ENCODE measurements around the gene PIAS2.
"Not testable (repeated sequence)": the region's sequence is repeated elsewhere in the genome, so short reads cannot be mapped to it uniquely, and the experiment has no call there.

The PIAS2 gene, protein sequence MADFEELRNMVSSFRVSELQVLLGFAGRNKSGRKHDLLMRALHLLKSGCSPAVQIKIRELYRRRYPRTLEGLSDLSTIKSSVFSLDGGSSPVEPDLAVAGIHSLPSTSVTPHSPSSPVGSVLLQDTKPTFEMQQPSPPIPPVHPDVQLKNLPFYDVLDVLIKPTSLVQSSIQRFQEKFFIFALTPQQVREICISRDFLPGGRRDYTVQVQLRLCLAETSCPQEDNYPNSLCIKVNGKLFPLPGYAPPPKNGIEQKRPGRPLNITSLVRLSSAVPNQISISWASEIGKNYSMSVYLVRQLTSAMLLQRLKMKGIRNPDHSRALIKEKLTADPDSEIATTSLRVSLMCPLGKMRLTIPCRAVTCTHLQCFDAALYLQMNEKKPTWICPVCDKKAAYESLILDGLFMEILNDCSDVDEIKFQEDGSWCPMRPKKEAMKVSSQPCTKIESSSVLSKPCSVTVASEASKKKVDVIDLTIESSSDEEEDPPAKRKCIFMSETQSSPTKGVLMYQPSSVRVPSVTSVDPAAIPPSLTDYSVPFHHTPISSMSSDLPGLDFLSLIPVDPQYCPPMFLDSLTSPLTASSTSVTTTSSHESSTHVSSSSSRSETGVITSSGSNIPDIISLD

DNA sequence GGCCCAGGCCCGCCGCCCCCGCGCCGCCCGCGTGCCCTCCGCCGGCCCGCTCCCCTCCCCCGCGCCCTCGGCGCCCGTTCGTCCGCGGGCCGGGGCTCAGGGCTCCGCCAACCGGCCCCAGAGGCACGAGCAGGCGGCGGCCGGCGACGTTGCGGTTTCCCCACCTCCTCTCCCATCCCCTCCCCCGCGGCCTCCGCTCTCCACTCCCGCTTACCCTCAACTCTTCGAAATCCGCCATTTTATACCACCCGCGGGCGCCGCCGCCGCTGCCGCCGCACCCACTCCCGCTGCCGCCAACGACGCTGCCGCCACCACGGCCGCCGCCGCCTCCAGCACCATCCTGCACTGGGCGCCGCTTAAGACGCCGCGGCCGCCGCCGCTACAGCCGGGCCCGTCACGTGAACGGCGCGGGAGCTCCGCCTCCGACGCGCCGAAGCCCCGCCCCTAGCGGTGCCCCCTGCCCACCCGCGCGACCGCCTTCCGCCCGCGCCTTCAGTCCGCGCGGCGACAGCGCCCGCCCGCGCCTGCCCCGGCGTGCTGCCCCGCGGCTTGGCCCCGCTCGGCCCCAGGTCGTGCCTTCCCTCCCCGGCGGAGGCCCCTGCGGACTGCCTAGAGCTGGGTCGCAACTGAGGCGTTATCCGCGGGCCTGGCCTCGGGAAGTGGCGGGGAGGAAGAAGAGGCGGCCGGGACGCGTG, at the start of gene PIAS2, which contains the start of gene KATNAL2:
Gene PIAS2, minus strand, starts transcription at position 400 of the 695 bp plus-strand sequence. Its CDS starts 162 bp downstream, at position 238.
Gene KATNAL2, plus strand, starts transcription at position 495 of the 695 bp plus-strand sequence. CDS start 29,271 bp downstream, outside the sequence.
- H3K79me2 ChIP-seq (ENCODE audit: insufficient read depth, low read depth): peaks cover 46% of the 10 kb centered on the region
- peak within 1 kb of the TSS; percentile 93 for H3K9ac ChIP-seq
- H4K20me1 ChIP-seq (ENCODE audit: insufficient read depth): no peaks in the 10 kb centered on the region
- no peaks in the 10 kb centered on the region for H3K27me3 ChIP-seq (ENCODE audit: insufficient read depth, low read depth)
- H3K4me2 ChIP-seq: peak within 1 kb of the TSS; percentile 93
- TF ChIP-seq, protein P1, sequence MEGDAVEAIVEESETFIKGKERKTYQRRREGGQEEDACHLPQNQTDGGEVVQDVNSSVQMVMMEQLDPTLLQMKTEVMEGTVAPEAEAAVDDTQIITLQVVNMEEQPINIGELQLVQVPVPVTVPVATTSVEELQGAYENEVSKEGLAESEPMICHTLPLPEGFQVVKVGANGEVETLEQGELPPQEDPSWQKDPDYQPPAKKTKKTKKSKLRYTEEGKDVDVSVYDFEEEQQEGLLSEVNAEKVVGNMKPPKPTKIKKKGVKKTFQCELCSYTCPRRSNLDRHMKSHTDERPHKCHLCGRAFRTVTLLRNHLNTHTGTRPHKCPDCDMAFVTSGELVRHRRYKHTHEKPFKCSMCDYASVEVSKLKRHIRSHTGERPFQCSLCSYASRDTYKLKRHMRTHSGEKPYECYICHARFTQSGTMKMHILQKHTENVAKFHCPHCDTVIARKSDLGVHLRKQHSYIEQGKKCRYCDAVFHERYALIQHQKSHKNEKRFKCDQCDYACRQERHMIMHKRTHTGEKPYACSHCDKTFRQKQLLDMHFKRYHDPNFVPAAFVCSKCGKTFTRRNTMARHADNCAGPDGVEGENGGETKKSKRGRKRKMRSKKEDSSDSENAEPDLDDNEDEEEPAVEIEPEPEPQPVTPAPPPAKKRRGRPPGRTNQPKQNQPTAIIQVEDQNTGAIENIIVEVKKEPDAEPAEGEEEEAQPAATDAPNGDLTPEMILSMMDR (conservative IDR thresholded peaks at IDR 0.05; ENCODE audit: low read depth, low read length): no peak
- peaks cover 26% of the 10 kb centered on the region for H3K4me1 ChIP-seq (ENCODE audit: low read depth, poor library complexity, severe bottlenecking)
- peak within 1 kb of the TSS; percentile 82 for H3K27ac ChIP-seq
- H3K36me3 ChIP-seq (ENCODE audit: insufficient read depth): no peaks in the 10 kb centered on the region
- no peak within 1 kb of the TSS for H3K4me3 ChIP-seq (IDR thresholded peaks at IDR 0.05; ENCODE audit: insufficient read depth, low read depth, low read length)
- peak within 1 kb of the TSS; percentile 89 for H2AFZ ChIP-seq (ENCODE audit: low read depth)

DNA sequence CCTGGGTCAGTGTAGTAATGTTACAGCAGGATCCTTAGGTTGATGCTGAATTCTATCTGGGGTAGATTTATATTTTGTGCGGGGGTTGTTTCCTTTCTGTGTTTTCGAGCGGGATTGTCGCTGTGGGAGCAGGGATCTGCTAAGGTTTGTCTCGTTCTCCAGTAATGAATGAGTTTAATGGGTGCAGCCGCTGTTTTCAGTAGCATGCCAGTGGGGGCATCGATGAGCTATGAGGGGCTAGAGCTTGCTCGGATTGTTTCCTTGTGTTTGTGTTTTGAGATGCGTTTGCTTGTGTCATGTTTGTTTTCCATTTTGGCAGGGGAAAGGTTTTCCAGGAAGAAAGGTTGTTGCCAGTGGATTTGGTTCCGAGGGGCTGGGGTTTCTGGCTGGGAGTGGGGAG, 49.0 kb upstream of the PIAS2 start:
- not testable (repeated sequence) for H3K4me2 ChIP-seq; H3K27ac ChIP-seq; H3K4me3 ChIP-seq (IDR thresholded peaks at IDR 0.05; ENCODE audit: insufficient read depth, low read depth, low read length); H2AFZ ChIP-seq (ENCODE audit: low read depth); H3K9ac ChIP-seq; H3K79me2 ChIP-seq (ENCODE audit: insufficient read depth, low read depth); H3K4me1 ChIP-seq (ENCODE audit: low read depth, poor library complexity, severe bottlenecking); H3K27me3 ChIP-seq (ENCODE audit: insufficient read depth, low read depth); H3K36me3 ChIP-seq (ENCODE audit: insufficient read depth); H4K20me1 ChIP-seq (ENCODE audit: insufficient read depth)

DNA sequence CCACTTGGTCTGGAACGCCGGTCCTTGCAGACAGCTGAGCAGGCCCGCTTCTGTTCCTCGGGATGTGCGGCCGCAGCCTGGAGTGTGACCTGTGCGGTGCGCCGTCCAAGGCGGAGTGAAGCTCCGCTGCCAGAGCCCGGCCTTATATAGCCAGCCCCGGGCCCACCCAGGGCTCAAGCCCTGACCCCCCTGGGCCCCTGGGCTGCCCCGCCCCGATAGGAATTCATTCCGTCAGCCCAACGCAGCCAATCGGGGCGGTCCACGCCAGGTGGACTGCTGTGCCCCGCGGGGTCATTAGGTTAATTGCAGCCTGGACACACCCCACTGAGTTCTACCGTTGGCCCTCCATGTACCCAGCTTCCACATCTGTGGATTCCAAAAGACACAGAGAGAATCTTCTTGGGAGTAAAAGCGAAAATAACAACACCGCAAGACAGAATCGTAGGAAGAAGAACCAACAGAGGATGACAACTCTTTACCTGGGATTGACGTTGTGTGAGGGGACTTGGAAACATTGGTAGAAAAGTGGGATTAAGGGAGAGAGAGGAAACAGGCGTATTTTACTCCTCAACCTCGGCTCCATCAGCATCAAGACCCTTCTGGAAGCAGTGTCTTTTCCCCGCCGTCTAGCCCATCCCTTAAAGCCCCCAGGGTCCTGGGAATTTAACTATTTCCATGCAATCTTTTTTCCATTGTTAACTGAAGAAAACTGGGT, 47.4 kb upstream of the PIAS2 start:
- H3K4me2 ChIP-seq; H4K20me1 ChIP-seq (ENCODE audit: insufficient read depth); H3K79me2 ChIP-seq (ENCODE audit: insufficient read depth, low read depth); H3K4me3 ChIP-seq (IDR thresholded peaks at IDR 0.05; ENCODE audit: insufficient read depth, low read depth, low read length); H3K27ac ChIP-seq; H3K27me3 ChIP-seq (ENCODE audit: insufficient read depth, low read depth); H3K9ac ChIP-seq; H3K4me1 ChIP-seq (ENCODE audit: low read depth, poor library complexity, severe bottlenecking); H2AFZ ChIP-seq (ENCODE audit: low read depth); H3K36me3 ChIP-seq (ENCODE audit: insufficient read depth): not testable (repeated sequence)

DNA sequence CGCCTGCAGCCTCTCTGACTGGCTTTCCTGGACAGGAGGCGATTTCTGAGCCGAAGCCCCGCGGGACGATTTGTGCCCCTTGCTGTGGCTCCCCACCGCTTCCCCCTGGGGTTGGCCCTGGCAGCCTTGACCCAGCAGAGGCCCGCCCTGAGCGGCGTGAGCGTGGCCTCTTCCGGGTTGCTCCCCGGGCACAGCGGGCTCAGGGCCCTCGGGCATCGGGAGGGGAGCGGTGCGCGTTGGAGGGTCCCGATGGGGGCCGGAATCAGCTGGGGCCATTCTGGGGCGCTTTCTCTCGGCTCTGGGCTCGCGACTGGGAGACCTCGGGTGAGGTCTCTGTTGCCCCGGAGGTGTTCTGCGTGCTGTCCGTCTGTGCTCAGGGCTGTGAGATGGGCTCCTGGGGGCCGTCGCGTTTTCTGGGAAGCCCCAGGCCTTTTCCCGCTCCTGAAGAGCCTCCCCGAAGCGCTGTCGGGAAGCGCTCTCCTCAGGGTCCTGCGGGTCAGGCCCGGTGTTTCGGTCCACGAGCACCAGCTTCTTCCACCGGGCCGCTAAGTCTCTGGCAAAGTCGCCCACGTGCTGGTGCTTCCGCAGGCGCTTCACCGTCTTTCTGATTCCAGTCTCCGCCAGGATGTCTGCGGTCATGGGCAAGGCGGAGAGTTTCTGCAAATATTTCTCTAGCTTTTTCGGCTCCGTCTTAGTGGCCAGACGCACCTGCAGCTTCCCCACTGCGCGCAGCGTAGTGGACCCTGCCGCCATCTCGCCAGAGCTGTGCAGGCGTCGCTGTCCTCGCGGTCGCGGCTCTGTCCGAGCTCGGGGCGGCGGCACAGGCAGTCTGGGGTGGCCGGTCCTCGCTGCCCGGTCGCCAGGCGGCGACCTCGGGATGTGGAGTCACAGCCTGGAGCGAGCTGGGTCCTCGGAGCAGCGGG, 46.6 kb upstream of the PIAS2 start:
- H3K4me3 ChIP-seq (IDR thresholded peaks at IDR 0.05; ENCODE audit: insufficient read depth, low read depth, low read length); H3K36me3 ChIP-seq (ENCODE audit: insufficient read depth); H3K4me2 ChIP-seq; H2AFZ ChIP-seq (ENCODE audit: low read depth); H3K9ac ChIP-seq; H3K27me3 ChIP-seq (ENCODE audit: insufficient read depth, low read depth); H3K4me1 ChIP-seq (ENCODE audit: low read depth, poor library complexity, severe bottlenecking); H3K27ac ChIP-seq; H4K20me1 ChIP-seq (ENCODE audit: insufficient read depth); H3K79me2 ChIP-seq (ENCODE audit: insufficient read depth, low read depth): not testable (repeated sequence)

DNA sequence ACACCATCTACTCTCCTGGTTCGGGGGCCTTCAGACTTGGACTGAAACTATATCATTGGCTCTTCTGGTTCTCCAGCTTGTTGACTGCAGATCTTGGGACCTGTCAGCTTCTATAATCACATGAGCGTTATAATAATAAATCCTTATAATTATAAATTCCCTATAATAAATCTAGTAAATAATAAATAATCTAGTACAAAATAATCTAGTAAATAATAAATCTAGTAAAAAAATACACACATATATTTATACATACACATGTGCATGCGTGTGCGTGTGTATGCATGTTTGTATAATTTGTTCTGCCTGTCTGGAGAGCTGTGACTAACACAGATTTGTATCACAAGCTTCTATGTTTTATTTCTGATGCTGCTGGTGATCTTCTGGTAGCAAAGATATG, 40.9 kb upstream of the PIAS2 start:
- no peak overlapping the region for H3K4me3 ChIP-seq (IDR thresholded peaks at IDR 0.05; ENCODE audit: insufficient read depth, low read depth, low read length)
- no peak overlapping the region for H3K27ac ChIP-seq
- no peaks in the 10 kb centered on the region for H3K79me2 ChIP-seq (ENCODE audit: insufficient read depth, low read depth)
- H3K36me3 ChIP-seq (ENCODE audit: insufficient read depth): no peaks in the 10 kb centered on the region
- TF ChIP-seq, protein P1 (conservative IDR thresholded peaks at IDR 0.05; ENCODE audit: low read depth, low read length): no peak
- H3K27me3 ChIP-seq (ENCODE audit: insufficient read depth, low read depth): no peaks in the 10 kb centered on the region
- H3K9ac ChIP-seq: no peak overlapping the region
- no peaks in the 10 kb centered on the region; the same call in 1 of the 2 replicates for H4K20me1 ChIP-seq (ENCODE audit: insufficient read depth)
- H3K4me2 ChIP-seq: no peak overlapping the region
- H2AFZ ChIP-seq (ENCODE audit: low read depth): no peak overlapping the region
- H3K4me1 ChIP-seq (ENCODE audit: low read depth, poor library complexity, severe bottlenecking): no peaks in the 10 kb centered on the region
